GM19324 (cell line): ENCODE results near the gene CROCC.
"Not testable (repeated sequence)": the region's sequence is repeated elsewhere in the genome, so short reads cannot be mapped to it uniquely, and the experiment has no call there.

Experiments used
- ATAC-seq: cut with Tn5 transposase; IDR thresholded peaks from one replicate; pipeline ENCODE4 v1.9.1; 2021; ENCODE audit warnings: mild to moderate bottlenecking, moderate library complexity; ENCODE audit not compliant: unreplicated experiment, low FRiP score

Gene CROCC

GRCh38 chr1:16931206-16931934, 9.6 kb downstream of the CROCC start:
- ATAC-seq, result not testable (repeated sequence)

- ATAC-seq, result not testable (repeated sequence)
These were observed 12.2 kb downstream of the CROCC start for GRCh38 chr1:16933945-16934344.

GRCh38 chr1:16936580-16936979, 14.8 kb downstream of the CROCC start:
- ATAC-seq, result not testable (repeated sequence)

GRCh38 chr1:16938351-16939321, 16.9 kb downstream of the CROCC start:
- no peak for ATAC-seq

- not testable (repeated sequence) for ATAC-seq
These were observed 17.9 kb downstream of the CROCC start for GRCh38 chr1:16939386-16940180.

GRCh38 chr1:16944038-16944437, 22.3 kb downstream of the CROCC start:
- no peak for ATAC-seq

- ATAC-seq, result not testable (repeated sequence)
These were observed 23.8 kb downstream of the CROCC start for GRCh38 chr1:16945512-16945911.

- not testable (repeated sequence) for ATAC-seq
These were observed 24.5 kb downstream of the CROCC start for GRCh38 chr1:16946185-16946584.

GRCh38 chr1:16946646-16947045, 24.9 kb downstream of the CROCC start:
- ATAC-seq, result no peak

- not testable (repeated sequence) for ATAC-seq
These were observed 26.7 kb downstream of the CROCC start for GRCh38 chr1:16948282-16948891.

GRCh38 chr1:16949026-16949425, 27.3 kb downstream of the CROCC start:
- not testable (repeated sequence) for ATAC-seq

GRCh38 chr1:16952376-16952775, 30.6 kb downstream of the CROCC start:
- ATAC-seq, result not testable (repeated sequence)

GRCh38 chr1:16954579-16954978, 32.8 kb downstream of the CROCC start:
- ATAC-seq, result no peak

GRCh38 chr1:16955186-16955585, 33.5 kb downstream of the CROCC start:
- ATAC-seq, result no peak

GRCh38 chr1:16956775-16957174, 35.0 kb downstream of the CROCC start:
- ATAC-seq, result no peak

- no peak for ATAC-seq
These were observed 36.0 kb downstream of the CROCC start for GRCh38 chr1:16957731-16958130.

GRCh38 chr1:16958475-16958874, 36.7 kb downstream of the CROCC start:
- ATAC-seq, result no peak

GRCh38 chr1:16960560-16961296, 39.0 kb downstream of the CROCC start:
- peak; percentile 76 for ATAC-seq

GRCh38 chr1:16961297-16962133, 39.8 kb downstream of the CROCC start:
- ATAC-seq, result no peak
